Hematopoietic multipotent progenitor cell treated with erythropoietin and hydrocortisone succinate and interleukin-3 and kit ligand, for 8 days (in vitro differentiated cells): Measurements from ENCODE around the gene DSG1.
"Not testable (repeated sequence)": the region's sequence is repeated elsewhere in the genome, so short reads cannot be mapped to it uniquely, and the experiment has no call there.

ENCODE experiments used
- DNase-seq: peaks from one replicate; pipeline ENCODE4 v3.0.0-alpha.2; 2015

The DSG1 gene

GRCh38 chr18:31317860-31318259 is at the start of gene DSG1:
TSS of gene DSG1 (plus strand) at chr18:31318160. CDS start at chr18:31318301, 141 bp downstream.
- no peak for DNase-seq

- DNase-seq: no peak
These were observed 49.0 kb upstream of the DSG1 start for GRCh38 chr18:31268985-31269406.

DNA sequence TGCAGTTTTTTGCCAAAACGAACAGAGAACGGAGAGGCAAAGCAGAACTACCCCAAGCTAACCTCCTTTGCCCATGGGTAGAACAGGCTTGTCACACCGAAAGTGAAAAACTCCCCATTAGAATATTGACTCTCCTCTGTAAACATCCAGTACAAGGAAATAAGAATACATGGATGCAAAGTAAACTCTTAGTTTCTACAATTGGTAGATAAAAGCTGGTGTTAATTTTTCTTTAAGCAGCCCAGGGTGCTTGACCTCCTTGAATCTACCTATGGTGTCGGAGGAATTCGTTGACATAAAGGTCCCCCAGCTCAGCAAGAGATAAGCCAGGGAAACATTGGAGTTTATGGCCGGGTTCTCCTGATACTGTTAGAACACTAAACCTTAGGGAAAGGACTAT is 48.4 kb upstream of the DSG1 start:
- no peak for DNase-seq

GRCh38 chr18:31270578-31270977 is 47.4 kb upstream of the DSG1 start:
- no peak for DNase-seq

- DNase-seq: no peak
These were observed 44.0 kb upstream of the DSG1 start for GRCh38 chr18:31273812-31274527.

DNA sequence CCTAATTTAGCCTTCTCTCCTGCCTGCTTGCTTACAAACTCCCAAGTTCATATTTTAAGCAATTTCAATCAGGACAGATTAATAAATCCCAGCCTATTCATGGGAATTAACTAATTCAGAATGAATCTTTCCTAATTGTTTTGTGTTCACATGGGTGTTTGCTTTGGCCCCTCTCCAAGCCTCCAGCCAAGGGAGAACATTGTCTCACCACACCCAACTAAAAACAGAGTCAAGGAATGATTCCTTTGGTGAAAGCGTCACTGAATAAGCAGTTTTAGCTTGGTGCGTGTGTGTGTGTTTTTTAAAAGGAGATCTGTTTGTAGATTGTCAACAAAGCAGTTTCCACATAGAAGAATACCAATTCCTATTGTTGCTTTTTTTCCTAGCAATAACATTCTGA is 43.0 kb upstream of the DSG1 start:
- no peak for DNase-seq

DNA sequence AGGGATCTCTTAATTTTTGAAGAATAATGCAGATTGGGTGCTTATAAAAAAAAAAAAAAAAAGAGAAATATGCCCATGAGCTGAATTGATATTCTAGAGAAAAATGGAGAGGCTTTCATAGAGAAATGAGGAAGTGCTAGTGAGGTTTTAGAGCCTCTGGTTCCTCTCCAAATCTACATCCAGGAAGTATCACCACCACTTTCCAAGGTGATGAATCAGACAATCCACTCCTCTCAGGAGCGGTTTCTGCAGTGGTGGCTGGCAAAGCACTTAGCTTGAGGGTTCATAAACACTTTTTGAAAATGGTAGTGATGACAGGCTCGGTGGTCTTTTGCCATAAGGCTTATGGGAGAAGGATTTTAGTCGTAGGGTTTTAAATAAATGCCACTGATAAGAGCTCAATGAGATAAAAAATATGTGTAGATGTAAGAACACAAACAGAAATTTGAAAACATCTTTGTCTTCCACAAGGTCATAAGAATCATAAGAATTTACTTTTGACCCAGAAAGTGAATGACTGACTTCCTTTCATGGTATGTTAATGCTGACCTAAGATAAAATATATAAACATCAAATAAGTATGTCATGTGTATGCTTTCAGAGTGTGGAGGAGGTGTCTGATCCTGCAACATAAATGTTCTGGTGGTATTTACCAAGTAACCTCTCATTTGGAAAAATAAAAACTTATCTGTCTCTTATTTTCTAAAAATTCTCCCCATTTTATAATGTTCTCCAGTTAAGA is 42.1 kb upstream of the DSG1 start:
- no peak for DNase-seq

- no peak for DNase-seq
These were observed 39.3 kb upstream of the DSG1 start for GRCh38 chr18:31278609-31279071.

GRCh38 chr18:31280502-31280901 is 37.5 kb upstream of the DSG1 start:
- no peak for DNase-seq

GRCh38 chr18:31281437-31281836 is 36.5 kb upstream of the DSG1 start:
- DNase-seq: no peak

- DNase-seq: not testable (repeated sequence)
These were observed 28.5 kb upstream of the DSG1 start for GRCh38 chr18:31289446-31289845.

DNA sequence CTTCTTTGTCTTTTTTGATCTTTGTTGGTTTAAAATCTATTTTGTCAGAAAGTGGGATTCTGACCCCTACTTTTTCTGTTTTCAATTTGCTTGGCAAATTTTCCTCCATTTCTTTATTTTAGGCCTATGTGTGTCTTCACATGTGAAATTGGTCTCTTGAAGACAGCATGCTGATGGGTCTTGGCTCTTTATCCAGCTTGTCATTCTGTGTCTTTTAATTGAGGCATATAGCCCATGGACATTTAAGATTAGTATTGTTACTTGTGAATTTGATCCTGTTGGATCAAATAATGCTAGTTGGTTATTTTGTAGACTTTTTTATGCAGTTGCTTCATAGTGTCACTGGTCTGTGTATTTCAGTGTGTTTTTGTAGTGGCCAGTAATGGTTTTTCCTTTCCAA is 26.3 kb upstream of the DSG1 start:
- no peak for DNase-seq

DNA sequence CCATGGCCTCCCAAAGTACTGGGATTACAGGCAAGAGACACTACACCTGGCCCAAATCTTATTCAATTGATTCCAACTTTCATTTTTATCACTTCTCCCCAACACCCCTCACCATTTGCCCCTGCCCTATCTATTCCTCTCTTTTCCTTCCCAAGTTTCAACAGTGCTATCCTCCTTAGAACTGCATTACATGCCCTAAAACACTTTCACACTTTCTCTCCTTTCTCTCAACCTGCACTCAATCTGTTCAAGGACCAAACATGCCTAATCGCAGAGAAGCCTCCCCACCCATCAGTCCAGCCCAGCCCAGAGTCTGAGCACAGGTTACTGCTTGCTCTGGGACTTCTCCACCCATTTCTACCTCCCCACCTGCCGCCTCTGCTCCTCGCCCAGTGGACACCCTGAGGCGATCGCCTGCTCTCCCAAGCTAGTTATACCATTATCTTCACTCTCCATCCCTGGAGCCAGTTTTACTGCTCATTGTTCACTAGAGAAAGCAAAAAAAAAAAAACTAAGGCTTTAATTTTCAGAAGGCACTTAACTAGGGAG is 23.7 kb upstream of the DSG1 start:
- no peak for DNase-seq

GRCh38 chr18:31297248-31297647 is 20.7 kb upstream of the DSG1 start:
- DNase-seq: no peak

GRCh38 chr18:31301201-31301655 is 16.7 kb upstream of the DSG1 start:
- no peak for DNase-seq

- DNase-seq: no peak
These were observed 15.0 kb upstream of the DSG1 start for GRCh38 chr18:31302991-31303390.

DNA sequence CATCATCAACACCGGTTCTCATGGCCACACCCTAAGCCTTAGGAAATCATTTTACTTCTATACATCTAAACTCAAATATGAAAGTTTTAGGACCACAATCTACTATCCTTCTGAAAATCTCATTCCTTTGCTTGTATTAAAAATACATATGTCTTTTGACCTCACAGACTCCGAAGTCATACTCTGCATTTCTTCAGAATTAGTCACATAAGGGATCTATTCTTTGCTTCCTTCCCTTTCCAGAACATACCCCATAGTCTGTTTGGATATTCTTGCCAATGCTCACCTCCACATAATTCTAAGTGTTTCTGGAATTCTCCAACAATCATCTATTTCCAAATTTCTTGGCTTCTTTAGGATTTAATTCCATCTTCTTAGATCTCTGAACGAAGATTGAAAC is 14.2 kb upstream of the DSG1 start:
- DNase-seq: no peak

DNA sequence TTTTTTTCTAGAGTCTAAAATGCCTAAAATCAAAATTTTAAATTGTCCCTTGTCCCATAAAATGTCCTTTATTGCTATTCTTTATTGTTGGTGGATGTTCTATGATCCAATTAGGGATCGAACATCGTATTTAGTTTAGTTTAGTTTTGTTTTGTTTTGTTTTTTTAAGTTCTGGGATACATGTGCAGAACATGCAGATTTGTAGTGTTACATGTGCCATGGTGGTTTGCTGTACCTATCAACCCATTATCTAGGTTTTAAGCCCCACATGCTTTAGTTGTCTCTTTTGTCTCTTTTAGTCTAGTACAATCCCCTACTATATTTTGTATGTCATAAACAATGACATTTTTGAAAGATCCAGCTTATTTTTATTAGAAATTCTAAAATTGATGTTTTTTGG is 8.8 kb upstream of the DSG1 start:
- DNase-seq: no peak

DNA sequence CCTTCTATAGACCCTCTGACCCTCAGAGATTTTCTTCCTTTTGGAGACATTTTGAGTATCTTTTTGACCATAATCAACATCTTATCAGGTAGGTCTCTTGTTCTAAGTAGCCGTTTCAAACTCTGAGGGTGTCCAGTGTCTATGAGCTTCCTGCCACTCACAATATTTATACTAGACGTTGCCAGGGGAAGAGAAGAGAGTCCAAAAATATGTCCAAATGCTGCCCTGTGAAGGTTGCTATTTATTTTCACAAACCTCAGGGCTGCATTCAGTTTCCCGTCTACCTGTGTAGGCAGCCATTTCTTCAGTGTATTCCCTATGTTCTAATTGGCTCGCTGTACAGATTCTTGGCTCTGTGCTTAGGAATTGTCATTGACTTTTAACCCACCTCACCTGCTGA is 986 bp upstream of the DSG1 start:
- no peak for DNase-seq

GRCh38 chr18:31321719-31322118 is 3.8 kb downstream of the DSG1 start:
- DNase-seq: no peak

GRCh38 chr18:31325051-31325450 is 7.1 kb downstream of the DSG1 start:
- DNase-seq: no peak

GRCh38 chr18:31329787-31330438 is 12.0 kb downstream of the DSG1 start:
- no peak for DNase-seq

DNA sequence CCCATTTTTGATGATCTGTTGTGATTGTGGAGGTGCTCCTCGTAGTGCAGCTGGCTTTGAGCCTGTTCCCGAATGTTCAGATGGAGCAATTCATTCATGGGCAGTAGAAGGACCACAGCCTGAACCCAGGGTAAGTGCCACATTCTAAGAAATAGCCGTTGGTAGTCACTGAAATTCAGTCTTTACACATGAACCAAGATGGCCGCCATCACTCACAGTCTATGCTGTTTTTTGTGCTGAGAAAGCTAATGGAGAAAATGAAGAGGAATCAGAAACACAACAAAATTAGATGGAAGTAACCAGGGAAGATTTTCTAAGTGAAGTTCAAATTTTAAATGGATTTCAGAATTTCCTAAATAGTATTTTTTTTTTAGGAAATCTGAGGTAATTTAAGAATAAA is 25.5 kb downstream of the DSG1 start:
- no peak for DNase-seq

GRCh38 chr18:31353336-31353735 is 35.4 kb downstream of the DSG1 start:
- DNase-seq: not testable (repeated sequence)
